RKO (cell line): Measurements from ENCODE around the gene RAB40C.

Experiments
- DNase-seq: peaks from one replicate; pipeline ENCODE4 v3.0.0-alpha.2; 2016; ENCODE audit warnings: low spot score

Gene RAB40C

GRCh38 chr16:617855-618254 is 28.0 kb downstream of the RAB40C start:
- no peak for DNase-seq

- no peak for DNase-seq
Observed at GRCh38 chr16:619476-620100, 29.7 kb downstream of the RAB40C start.

- no peak for DNase-seq
Observed at GRCh38 chr16:620700-621525, 31.0 kb downstream of the RAB40C start.

- DNase-seq: no peak
Observed at GRCh38 chr16:621526-622105, 31.8 kb downstream of the RAB40C start.

DNA sequence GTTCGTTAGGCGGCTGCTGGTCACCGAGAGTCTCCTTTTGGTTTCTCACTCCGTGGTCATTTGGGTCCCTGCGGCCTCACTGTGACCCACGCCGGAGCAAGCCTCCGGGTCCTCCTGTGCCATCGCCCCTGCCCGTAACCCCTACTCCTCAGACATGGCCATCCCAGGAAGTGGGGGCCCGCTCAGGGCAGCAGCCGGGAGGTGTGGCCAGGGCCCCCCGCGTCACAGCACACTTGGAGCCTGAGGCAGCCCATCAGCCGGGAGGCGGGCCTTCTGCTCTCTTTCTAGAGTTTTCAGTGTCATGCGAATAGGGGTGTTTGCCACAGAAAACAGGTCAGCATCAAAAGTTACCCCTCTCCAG is 33.0 kb downstream of the RAB40C start:
- DNase-seq: no peak

GRCh38 chr16:624526-625070 is 34.7 kb downstream of the RAB40C start:
- DNase-seq: no peak

GRCh38 chr16:625117-625976 is 35.5 kb downstream of the RAB40C start:
- no peak for DNase-seq

- no peak for DNase-seq
Observed at GRCh38 chr16:625977-626765, 36.3 kb downstream of the RAB40C start.

DNA sequence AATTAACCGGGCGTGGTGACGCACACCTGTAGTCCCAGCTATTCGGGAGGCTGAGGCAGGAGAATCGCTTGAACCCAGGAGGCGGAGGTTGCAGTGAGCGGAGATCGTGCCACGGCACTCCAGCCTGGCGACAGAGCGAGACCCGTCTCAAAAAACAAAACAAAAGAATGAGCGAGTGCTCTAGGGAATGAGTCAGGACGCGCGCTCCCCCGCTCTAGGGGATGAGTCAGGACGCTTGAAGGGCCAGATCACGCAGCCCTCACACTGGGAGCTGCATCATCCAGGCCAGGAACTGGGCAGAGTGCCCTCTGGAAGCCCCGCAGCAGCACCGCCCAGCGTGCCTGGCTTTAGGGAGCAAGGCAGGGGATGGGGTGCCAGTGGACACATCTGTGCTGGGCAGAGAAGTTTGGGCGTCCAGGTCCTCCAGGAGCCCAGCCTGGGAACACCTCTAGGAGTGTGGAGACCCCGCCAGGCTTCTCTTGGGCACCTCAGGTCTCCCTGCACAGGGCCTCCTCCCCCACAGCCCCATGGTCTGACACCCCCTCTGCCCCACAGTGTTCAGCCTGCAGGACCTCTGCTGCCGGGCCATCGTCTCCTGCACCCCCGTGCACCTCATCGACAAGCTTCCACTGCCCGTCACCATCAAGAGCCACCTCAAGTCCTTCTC is 37.1 kb downstream of the RAB40C start:
- peak; percentile 97 for DNase-seq

DNA sequence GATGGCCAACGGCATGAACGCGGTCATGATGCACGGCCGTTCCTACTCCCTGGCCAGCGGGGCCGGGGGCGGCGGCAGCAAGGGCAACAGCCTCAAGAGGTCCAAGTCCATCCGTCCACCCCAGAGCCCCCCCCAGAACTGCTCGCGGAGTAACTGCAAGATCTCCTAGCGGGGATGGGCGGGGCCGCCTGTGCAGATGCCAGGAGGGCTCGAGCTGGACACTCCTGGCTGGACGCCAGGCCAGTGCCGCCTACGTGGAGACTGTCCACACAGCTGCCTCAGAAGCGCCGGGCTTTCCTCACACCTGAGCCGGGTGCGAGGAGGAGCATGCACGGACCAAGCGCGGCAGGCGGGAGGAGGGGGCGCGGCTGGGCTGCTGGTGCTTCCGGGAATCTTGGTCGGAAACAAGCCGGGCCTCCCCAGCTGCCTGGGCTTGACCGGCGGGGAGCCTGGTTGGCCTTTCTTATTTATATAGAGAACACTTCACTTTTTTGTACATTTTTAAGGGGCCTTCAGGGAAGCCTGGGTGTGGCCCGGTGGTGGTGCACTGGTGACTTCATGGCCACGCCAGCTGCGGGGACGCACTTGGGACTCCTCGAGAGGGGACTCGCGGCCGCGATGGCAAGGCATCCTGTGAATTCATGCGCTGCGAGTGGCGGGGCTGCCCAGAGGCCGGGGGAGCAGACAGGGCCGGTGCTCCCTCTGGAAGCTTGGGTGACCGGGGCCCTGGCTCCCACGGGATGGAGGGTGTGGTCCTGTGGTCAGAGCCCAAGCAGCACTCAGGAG is 37.8 kb downstream of the RAB40C start:
- no peak for DNase-seq

- DNase-seq: no peak
Observed at GRCh38 chr16:628321-629061, 38.6 kb downstream of the RAB40C start.

DNA sequence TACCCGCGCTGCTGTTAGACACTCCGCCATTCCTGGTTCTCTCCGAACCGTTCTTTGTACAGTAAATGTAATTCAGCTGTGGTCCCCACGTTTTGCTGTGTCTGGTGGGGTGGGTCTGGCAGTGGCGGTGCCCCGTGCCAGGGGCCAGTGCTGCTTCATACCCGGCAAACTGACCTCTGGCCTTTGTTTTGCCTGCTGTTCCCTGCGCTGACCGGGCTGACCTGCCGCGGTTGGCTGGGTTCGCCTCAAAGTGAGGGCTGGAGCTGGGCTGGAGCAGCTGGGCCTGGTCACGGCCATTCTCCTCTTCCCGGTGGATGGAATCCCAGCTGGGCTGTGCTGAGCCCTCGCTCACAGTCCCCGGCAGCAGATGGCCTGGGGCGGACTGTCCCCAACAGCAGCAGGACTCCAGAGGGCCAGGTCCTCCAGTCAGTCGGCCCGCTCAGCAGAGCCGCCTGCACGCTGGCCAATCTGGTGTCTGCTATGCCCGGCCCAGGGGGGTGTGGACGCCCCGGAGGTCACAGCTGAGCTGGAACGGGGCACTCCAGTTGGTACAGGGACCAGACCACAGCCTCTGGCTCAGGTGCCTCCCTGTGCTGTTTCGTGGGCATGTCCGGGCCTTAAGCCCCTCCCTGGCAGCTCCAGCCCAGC is 39.4 kb downstream of the RAB40C start:
- DNase-seq: no peak

DNA sequence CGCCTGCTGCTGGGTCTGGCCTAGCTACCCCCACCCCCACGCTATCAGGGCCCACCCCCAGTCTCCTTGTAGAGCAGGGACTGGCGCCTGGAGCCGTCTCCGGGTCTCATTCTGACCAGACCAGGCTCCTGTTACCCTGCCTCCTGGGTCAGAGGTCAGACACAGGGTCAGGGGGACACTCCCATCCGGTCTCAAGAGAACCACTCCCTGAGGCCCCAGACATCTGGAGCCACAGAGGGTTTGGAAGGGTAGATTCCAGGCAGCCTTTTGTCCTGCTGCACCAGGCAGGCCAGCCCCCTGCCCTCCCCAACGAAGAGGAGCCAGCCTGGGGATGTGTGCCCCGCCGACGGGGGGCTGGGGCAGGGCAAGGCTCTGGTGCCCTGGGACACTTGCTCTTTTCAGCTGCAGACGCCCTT is 40.0 kb downstream of the RAB40C start:
- no peak for DNase-seq

- DNase-seq: no peak
Observed at GRCh38 chr16:630249-630814, 40.5 kb downstream of the RAB40C start.

GRCh38 chr16:630815-631405 is 41.0 kb downstream of the RAB40C start, which contains the start of gene WFIKKN1:
WFIKKN1 (plus strand) TSS chr16:630985; CDS start chr16:631254, 269 bp downstream.
- no peak for DNase-seq

- no peak for DNase-seq
Observed at GRCh38 chr16:631808-632358, 42.0 kb downstream of the RAB40C start.
